ENCODE data around the gene UGT1A4. TPM values are rescaled to one million over a fixed set of nuclear protein-coding genes. Genes with fewer than 3 reads are reported as not detected.

The UGT1A4 gene
- polyA plus RNA-seq, 6 donors from 2014 or later, result not detected

DNA sequence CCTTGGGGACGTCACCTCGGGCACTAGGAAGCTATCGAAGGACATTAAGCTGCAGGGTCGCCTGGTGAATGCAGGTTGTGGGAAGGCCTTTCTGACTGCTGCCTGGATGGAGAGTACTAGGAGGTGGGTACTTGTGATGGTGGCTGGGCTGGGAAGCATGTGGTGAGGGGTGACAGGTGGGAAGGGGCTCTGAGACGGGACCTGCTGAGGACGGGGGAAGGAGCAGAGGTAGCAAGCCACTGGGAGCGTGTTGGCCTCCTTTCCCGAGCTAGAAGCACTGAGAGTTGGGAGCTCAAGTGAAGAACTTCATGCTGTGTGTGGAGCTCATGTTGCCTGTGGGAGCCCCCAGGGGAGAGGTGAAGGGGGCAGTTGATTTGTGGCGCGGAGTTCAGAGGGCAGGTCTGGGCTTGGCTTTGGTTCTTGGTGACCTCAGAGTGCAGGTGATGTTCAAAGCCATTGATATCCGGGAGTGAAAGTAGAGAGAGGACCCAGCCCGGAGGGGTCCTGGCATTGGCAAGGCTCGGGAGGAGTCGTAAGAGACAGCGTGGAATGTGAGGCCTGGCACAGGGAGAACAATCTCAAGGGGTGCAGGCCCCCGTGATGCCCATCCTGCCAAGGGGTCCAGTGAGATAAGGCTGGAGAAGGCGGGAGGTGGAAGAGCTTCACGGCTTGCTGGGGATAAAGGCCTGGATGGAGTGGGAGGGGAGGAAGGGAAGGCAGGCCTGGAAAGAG lies 72.8 kb downstream of the UGT1A4 start:
- Mint-ChIP-seq H3K4me3 (no peak overlapping the region), H3K27me3 (peaks cover 0 to 34% (median 25%) of the 10 kb centered on the region in 3 donors), H3K27ac (peak overlapping the region in 3 of 6 donors; percentile 5 to 46 (median 44)), H3K9me3 (peaks cover 0 to 13% (median 1%) of the 10 kb centered on the region in 7 donors), H3K4me1 (peaks cover 0 to 12% (median 5%) of the 10 kb centered on the region in 3 donors), H3K36me3 (peaks cover 0 to 8% of the 10 kb centered on the region in 2 donors)
- ATAC-seq (ENCODE audit: low read depth in 2 of 2) (no peak), DNase-seq (no peak)

GRCh38 chr2:233791883-233792329 lies 73.4 kb downstream of the UGT1A4 start:
- H3K4me3 Mint-ChIP-seq, result peak overlapping the region in 1 of 8 donors; percentile 74
- no peak overlapping the region for H3K27ac Mint-ChIP-seq
- peaks cover 0 to 12% (median 0%) of the 10 kb centered on the region in 7 donors for H3K9me3 Mint-ChIP-seq
- H3K4me1 Mint-ChIP-seq, result peaks cover 0 to 12% (median 5%) of the 10 kb centered on the region in 3 donors
- peaks cover 0 to 8% of the 10 kb centered on the region in 2 donors for H3K36me3 Mint-ChIP-seq
- DNase-seq (no peak), ATAC-seq (ENCODE audit: low read depth in 2 of 2) (no peak)
- H3K27me3 Mint-ChIP-seq, result peaks cover 0 to 34% (median 22%) of the 10 kb centered on the region in 3 donors

- peaks cover 0 to 12% (median 5%) of the 10 kb centered on the region in 3 donors for H3K4me1 Mint-ChIP-seq
- H3K36me3 Mint-ChIP-seq, result peaks cover 0 to 8% of the 10 kb centered on the region in 2 donors
- ATAC-seq (ENCODE audit: low read depth in 2 of 2) (no peak), DNase-seq (no peak)
- H3K27me3 Mint-ChIP-seq, result peaks cover 0 to 34% (median 22%) of the 10 kb centered on the region in 3 donors
- H3K9me3 Mint-ChIP-seq, result peaks cover 0 to 12% (median 0%) of the 10 kb centered on the region in 7 donors
- H3K4me3 Mint-ChIP-seq, result no peak overlapping the region
- no peak overlapping the region for H3K27ac Mint-ChIP-seq
These were observed 74.2 kb downstream of the UGT1A4 start for GRCh38 chr2:233792720-233793119.

GRCh38 chr2:233793465-233794127 lies 75.1 kb downstream of the UGT1A4 start:
- no peak overlapping the region for H3K4me3 Mint-ChIP-seq
- H3K36me3 Mint-ChIP-seq, result peaks cover 0 to 8% of the 10 kb centered on the region in 2 donors
- H3K9me3 Mint-ChIP-seq, result peaks cover 0 to 12% (median 0%) of the 10 kb centered on the region in 7 donors
- H3K27ac Mint-ChIP-seq, result no peak overlapping the region
- H3K4me1 Mint-ChIP-seq, result peaks cover 0 to 12% (median 5%) of the 10 kb centered on the region in 3 donors
- ATAC-seq (ENCODE audit: low read depth in 2 of 2), result no peak
- H3K27me3 Mint-ChIP-seq, result peaks cover 0 to 40% (median 27%) of the 10 kb centered on the region in 3 donors
- DNase-seq, result no peak

GRCh38 chr2:233794128-233794658 lies 75.7 kb downstream of the UGT1A4 start:
- no peak for DNase-seq
- Mint-ChIP-seq H3K27ac (no peak overlapping the region), H3K9me3 (peaks cover 0 to 9% (median 0%) of the 10 kb centered on the region in 7 donors), H3K36me3 (peaks cover 0 to 8% of the 10 kb centered on the region in 2 donors), H3K4me1 (peaks cover 0 to 9% (median 2%) of the 10 kb centered on the region in 3 donors), H3K27me3 (peaks cover 0 to 40% (median 27%) of the 10 kb centered on the region in 3 donors), H3K4me3 (no peak overlapping the region)
- no peak for ATAC-seq (ENCODE audit: low read depth in 2 of 2)

DNA sequence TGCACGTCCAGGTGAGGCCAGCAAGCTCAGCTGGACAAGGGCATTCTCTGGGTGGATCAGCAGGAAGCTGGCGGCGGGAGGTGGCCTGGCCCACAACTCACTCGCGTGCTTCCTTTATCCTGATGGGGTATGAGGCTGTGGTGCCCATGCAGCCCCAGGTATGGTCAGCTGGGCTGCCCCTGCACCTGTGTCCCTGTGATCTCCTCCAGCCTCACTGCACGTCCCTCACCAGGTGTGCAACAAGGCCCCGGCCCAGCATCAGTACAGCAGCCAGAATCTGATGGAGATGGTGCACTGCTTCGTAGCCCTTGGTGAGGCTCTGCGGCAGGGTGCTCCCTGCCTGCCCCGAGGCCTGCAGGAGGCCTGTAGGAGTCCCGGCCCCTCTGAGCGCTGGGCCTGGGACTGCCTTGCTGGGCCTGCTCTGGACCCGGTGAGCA lies 77.2 kb downstream of the UGT1A4 start:
- Mint-ChIP-seq H3K4me3 (no peak overlapping the region), H3K4me1 (peaks cover 0 to 4% (median 0%) of the 10 kb centered on the region in 3 donors), H3K9me3 (peaks cover 0 to 3% (median 0%) of the 10 kb centered on the region in 7 donors), H3K27me3 (peaks cover 0 to 37% (median 25%) of the 10 kb centered on the region in 3 donors), H3K36me3 (peaks cover 0 to 8% of the 10 kb centered on the region in 2 donors), H3K27ac (no peak overlapping the region)
- no peak for DNase-seq
- no peak for ATAC-seq (ENCODE audit: low read depth in 2 of 2)

GRCh38 chr2:233796254-233796653 lies 77.7 kb downstream of the UGT1A4 start:
- peaks cover 0 to 32% (median 20%) of the 10 kb centered on the region in 3 donors for H3K27me3 Mint-ChIP-seq
- peaks cover 0 to 2% (median 0%) of the 10 kb centered on the region in 3 donors for H3K4me1 Mint-ChIP-seq
- peaks cover 0 to 1% (median 0%) of the 10 kb centered on the region in 7 donors for H3K9me3 Mint-ChIP-seq
- H3K27ac Mint-ChIP-seq, result no peak overlapping the region
- peaks cover 0 to 8% of the 10 kb centered on the region in 2 donors for H3K36me3 Mint-ChIP-seq
- no peak overlapping the region for H3K4me3 Mint-ChIP-seq
- DNase-seq (no peak), ATAC-seq (ENCODE audit: low read depth in 2 of 2) (no peak)

DNA sequence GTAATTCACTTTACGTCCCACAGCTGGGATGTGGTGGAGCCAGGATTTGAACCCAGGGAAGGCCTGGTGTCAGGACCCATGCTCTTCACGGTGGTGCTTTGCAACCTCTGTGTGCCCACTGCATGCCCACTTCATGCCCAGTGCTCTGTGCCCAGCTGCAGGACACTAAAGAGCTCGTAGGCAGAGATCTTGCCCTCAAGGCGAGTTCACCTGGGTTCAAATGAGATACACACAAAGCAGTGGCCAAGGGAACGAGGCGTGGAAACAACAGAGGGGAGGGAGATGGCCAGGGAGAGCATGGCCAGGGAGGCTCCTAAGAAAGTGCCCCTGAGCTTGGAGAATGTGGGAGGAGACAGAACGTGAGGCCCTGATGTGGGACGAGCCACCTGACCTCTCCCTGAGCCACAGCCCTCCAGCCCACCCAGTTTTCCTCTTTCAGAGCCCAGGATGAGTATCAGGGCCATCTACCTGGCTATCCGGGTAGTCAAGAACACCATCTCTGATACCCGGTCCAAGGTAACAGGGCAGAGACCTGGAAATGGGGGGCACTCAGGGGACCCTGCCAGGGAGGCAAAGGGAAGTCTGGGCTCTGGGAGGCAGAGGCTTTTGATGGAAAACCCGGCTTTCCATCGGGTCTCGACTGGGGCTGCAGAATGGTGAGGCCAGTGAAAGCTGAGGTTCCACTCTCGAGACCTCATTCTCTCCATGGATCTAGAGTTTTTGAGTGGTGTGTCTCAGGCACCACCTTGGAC lies 80.0 kb downstream of the UGT1A4 start:
- DNase-seq, result no peak
- Mint-ChIP-seq H3K27ac (peak overlapping the region in 2 of 6 donors; percentile 56 to 91), H3K4me3 (no peak overlapping the region), H3K27me3 (peaks cover 4 to 21% (median 20%) of the 10 kb centered on the region in 3 donors), H3K36me3 (no peaks in the 10 kb centered on the region), H3K9me3 (peaks cover 0 to 1% (median 0%) of the 10 kb centered on the region in 7 donors), H3K4me1 (peaks cover 0 to 4% (median 0%) of the 10 kb centered on the region in 3 donors)
- no peak for ATAC-seq (ENCODE audit: low read depth in 2 of 2)

GRCh38 chr2:233799087-233799665 lies 80.6 kb downstream of the UGT1A4 start:
- H3K27me3 Mint-ChIP-seq, result peaks cover 4 to 25% (median 24%) of the 10 kb centered on the region in 3 donors
- H3K4me3 Mint-ChIP-seq, result no peak overlapping the region
- DNase-seq, result no peak
- H3K4me1 Mint-ChIP-seq, result peaks cover 0 to 4% (median 0%) of the 10 kb centered on the region in 3 donors
- H3K27ac Mint-ChIP-seq, result no peak overlapping the region
- peaks cover 0 to 1% (median 0%) of the 10 kb centered on the region in 7 donors for H3K9me3 Mint-ChIP-seq
- ATAC-seq (ENCODE audit: low read depth in 2 of 2), result no peak
- H3K36me3 Mint-ChIP-seq, result no peaks in the 10 kb centered on the region

GRCh38 chr2:233799716-233800115 lies 81.2 kb downstream of the UGT1A4 start:
- peaks cover 0 to 1% (median 0%) of the 10 kb centered on the region in 7 donors for H3K9me3 Mint-ChIP-seq
- ATAC-seq (ENCODE audit: low read depth in 2 of 2) (no peak), DNase-seq (no peak)
- H3K27ac Mint-ChIP-seq, result no peak overlapping the region
- H3K4me3 Mint-ChIP-seq, result no peak overlapping the region
- no peaks in the 10 kb centered on the region for H3K36me3 Mint-ChIP-seq
- H3K27me3 Mint-ChIP-seq, result peaks cover 4 to 31% (median 29%) of the 10 kb centered on the region in 3 donors
- peaks cover 0 to 4% (median 0%) of the 10 kb centered on the region in 3 donors for H3K4me1 Mint-ChIP-seq

GRCh38 chr2:233800208-233800607 lies 81.7 kb downstream of the UGT1A4 start:
- Mint-ChIP-seq H3K27ac (peak overlapping the region in 1 of 6 donors; percentile 36), H3K4me3 (no peak overlapping the region), H3K27me3 (peaks cover 4 to 36% (median 32%) of the 10 kb centered on the region in 3 donors), H3K9me3 (peaks cover 0 to 1% (median 0%) of the 10 kb centered on the region in 7 donors), H3K4me1 (peaks cover 0 to 4% (median 0%) of the 10 kb centered on the region in 3 donors), H3K36me3 (no peaks in the 10 kb centered on the region)
- ATAC-seq (ENCODE audit: low read depth in 2 of 2), result no peak
- no peak for DNase-seq

DNA sequence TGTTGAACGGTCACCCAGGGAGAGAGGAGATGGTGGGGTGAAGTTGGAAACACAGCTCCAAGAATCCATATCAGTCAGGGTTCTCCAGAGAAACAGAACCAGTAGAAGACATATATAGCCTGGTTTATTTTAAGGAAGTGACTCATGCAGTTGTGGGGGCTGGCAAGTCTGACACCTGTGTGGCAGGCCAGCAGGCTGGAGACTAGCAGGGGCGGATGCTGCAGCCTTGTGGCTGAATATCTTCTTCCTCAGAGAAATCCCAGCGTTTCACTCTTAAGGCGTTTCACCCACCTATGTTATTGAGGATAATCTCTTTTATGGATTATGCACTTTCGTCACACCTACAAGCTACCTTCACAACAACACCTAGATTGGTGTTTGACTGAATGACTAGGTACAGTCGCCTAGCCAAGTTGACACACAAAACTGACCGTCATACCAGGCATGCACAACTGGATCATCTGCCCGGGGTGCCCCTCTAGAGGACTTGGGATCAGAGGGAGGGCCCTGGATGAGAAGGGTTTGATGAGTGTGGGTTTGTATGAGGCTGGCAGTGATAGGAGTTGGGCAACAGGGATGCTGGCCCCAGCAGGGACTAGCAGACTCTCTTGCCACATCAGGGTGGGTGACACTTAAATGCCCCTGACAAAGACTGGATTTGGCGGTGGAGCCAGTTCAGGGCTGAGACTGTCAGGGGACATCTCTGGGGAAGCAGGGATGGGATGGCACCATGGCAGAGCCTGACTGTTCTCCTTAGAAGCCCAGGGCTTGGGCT lies 83.0 kb downstream of the UGT1A4 start:
- Mint-ChIP-seq H3K9me3 (no peaks in the 10 kb centered on the region), H3K4me1 (peaks cover 0 to 4% (median 0%) of the 10 kb centered on the region in 3 donors), H3K36me3 (no peaks in the 10 kb centered on the region), H3K27me3 (peaks cover 4 to 36% (median 32%) of the 10 kb centered on the region in 3 donors), H3K27ac (no peak overlapping the region), H3K4me3 (no peak overlapping the region)
- no peak for DNase-seq
- no peak for ATAC-seq (ENCODE audit: low read depth in 2 of 2)
